HCT116 (cell line): ENCODE measurements around the gene CSF1R. TPM values are rescaled to one million over a fixed set of nuclear protein-coding genes. Genes with fewer than 3 reads are reported as not detected.

ENCODE experiments used
- ATAC-seq: fragments of 200-7000 bp; cut with Tn5 transposase; 2 replicates; pipeline ENCODE4 v1.9.1; 2020; ENCODE audit warnings: mild to moderate bottlenecking, moderate library complexity
- BruUV-seq: library from RNA; stranded (reverse); fragments of 400-500 nt; replicated peaks from 2 replicates; lab custom pipeline; 2021; lab: Mats Ljungman, UMichigan
- CTCF ChIA-PET: fragments of 300-600 bp; sonication (Branson Sonifier 250); formaldehyde crosslinking; loops from one replicate; lab custom pipeline; 2021; ENCODE audit warnings: antibody characterized with exemption; lab: Charles Lee
- POLR2A ChIA-PET: fragments of 300-600, 350-600 bp; sonication (Branson Sonifier 250); formaldehyde crosslinking; loops from one replicate; lab custom pipeline; 2021; ENCODE audit warnings: antibody characterized with exemption; lab: Charles Lee
- RAD21 ChIA-PET, 2 experiments: fragments of 300-600 bp; sonication (Branson Sonifier 250); formaldehyde crosslinking; loops; one replicate each; lab custom pipeline; 2023; ENCODE audit warnings: low total read pairs in 2 of 2; ENCODE audit not compliant: uncharacterized antibody in 2 of 2, unreplicated experiment in 2 of 2, low non-redundant PET in 1 of 2; lab: Charles Lee
- DNase-seq: peaks from one replicate; pipeline ENCODE4 v3.0.0-alpha.2; 2010; ENCODE audit warnings: low read depth, low spot score
- H2AFZ ChIP-seq: fragments of 200-600 bp; shearing (Covaris generic), sonication (generic); 2 replicates; pipeline ENCODE4 v1.6.1; 2017; ENCODE audit warnings: low read depth, mixed run types, mixed read lengths, antibody characterized with exemption, low read length; ENCODE audit not compliant: poor library complexity, severe bottlenecking
- H3K27ac ChIP-seq: 2 replicates; pipeline ENCODE4 v1.5.1; 2012; ENCODE audit warnings: low read depth, low read length
- H3K27me3 ChIP-seq: fragments of 200-600 bp; sonication (generic); 2 replicates; pipeline ENCODE4 v1.6.1; 2016; ENCODE audit warnings: mixed run types, low read length, mixed read lengths; ENCODE audit not compliant: insufficient read depth
- H3K36me3 ChIP-seq, 2 experiments: fragments of 200-500 bp in 1 of 2; fragments of 200-600 bp in 1 of 2; sonication (Bioruptor generic) in 1 of 2; sonication (generic) in 1 of 2; 2 replicates each; pipeline versions ENCODE4 v1.5.1 to v1.6.1; 2014 to 2016; ENCODE audit warnings: low read length in 2 of 2, inconsistent platforms in 1 of 2, mixed read lengths in 1 of 2, mixed run types in 1 of 2; ENCODE audit not compliant: insufficient read depth in 2 of 2, control insufficient read depth in 1 of 2
- H3K4me1 ChIP-seq, 2 experiments: fragments of 200-600 bp in 1 of 2; sonication (generic) in 1 of 2; 2 replicates each; pipeline versions ENCODE4 v1.5.1 to v1.6.1; 2012 to 2017; ENCODE audit warnings: low read length in 2 of 2, inconsistent platforms in 1 of 2, mild to moderate bottlenecking in 1 of 2, mixed read lengths in 1 of 2, mixed run types in 1 of 2, moderate library complexity in 1 of 2; ENCODE audit not compliant: insufficient read depth in 2 of 2, control insufficient read depth in 1 of 2
- H3K4me2 ChIP-seq: fragments of 200-600 bp; sonication (generic); 2 replicates; pipeline ENCODE4 v1.6.1; 2017; ENCODE audit warnings: mixed run types, low read length, mixed read lengths
- H3K4me3 ChIP-seq, 2 experiments: fragments of 200-600 bp in 1 of 2; sonication (generic) in 1 of 2; replicated peaks in 1 of 2; 2 replicates each; pipeline ENCODE4 v1.5.1; 2011 to 2016; ENCODE audit warnings: low read length in 2 of 2, control low read depth in 1 of 2, low read depth in 1 of 2, mild to moderate bottlenecking in 1 of 2, mixed read lengths in 1 of 2, mixed run types in 1 of 2
- H3K79me2 ChIP-seq: fragments of 200-600 bp; sonication (generic); 2 replicates; pipeline ENCODE4 v1.6.1; 2017; ENCODE audit warnings: mild to moderate bottlenecking, mixed run types, low read length, moderate library complexity, mixed read lengths; ENCODE audit not compliant: insufficient read depth
- H3K9ac ChIP-seq: fragments of 200-600 bp; sonication (generic); 2 replicates; pipeline ENCODE4 v1.6.1; 2016; ENCODE audit warnings: low read length, mixed read lengths
- H3K9me2 ChIP-seq: fragments of 200-600 bp; sonication (generic), shearing (Covaris generic); 2 replicates; pipeline ENCODE4 v1.6.1; 2017; ENCODE audit warnings: mixed run types, mild to moderate bottlenecking, moderate library complexity; ENCODE audit not compliant: insufficient read depth
- H3K9me3 ChIP-seq, 2 experiments: fragments of 200-500 bp in 1 of 2; fragments of 200-600 bp in 1 of 2; sonication (Bioruptor generic) in 1 of 2; sonication (generic) in 1 of 2; 2 replicates each; pipeline ENCODE4 v1.6.1; 2014 to 2017; ENCODE audit warnings: low read length in 2 of 2, mixed read lengths in 2 of 2, inconsistent platforms in 1 of 2, low read depth in 1 of 2, mild to moderate bottlenecking in 1 of 2, mixed run types in 1 of 2, moderate library complexity in 1 of 2; ENCODE audit not compliant: control insufficient read depth in 1 of 2, insufficient read depth in 1 of 2
- H4K20me1 ChIP-seq: fragments of 200-600 bp; sonication (generic), shearing (Covaris generic); 2 replicates; pipeline ENCODE4 v1.6.1; 2017; ENCODE audit warnings: mixed run types, mild to moderate bottlenecking, moderate library complexity; ENCODE audit not compliant: insufficient read depth
- CEBPB ChIP-seq: IDR thresholded peaks from 2 replicates; pipeline ENCODE4 v1.6.1; 2012; ENCODE audit warnings: low read depth
- EGR1 ChIP-seq: IDR thresholded peaks from 2 replicates; pipeline ENCODE4 v1.6.1; 2012; ENCODE audit warnings: low read depth
- EZH2 ChIP-seq: fragments of 200-600 bp; sonication (generic); IDR thresholded peaks from 2 replicates; pipeline ENCODE4 v1.6.1; 2017; ENCODE audit warnings: antibody characterized with exemption, mixed run types
- REST ChIP-seq: IDR thresholded peaks from 2 replicates; pipeline ENCODE4 v1.6.1; 2012; ENCODE audit warnings: low read depth
- TCF7L2 ChIP-seq: IDR thresholded peaks from 2 replicates; pipeline ENCODE4 v1.7.0; 2011; ENCODE audit warnings: borderline replicate concordance, inconsistent platforms; ENCODE audit not compliant: insufficient read depth, insufficient read length; ENCODE audit errors: extremely low read depth
- YY1 ChIP-seq: IDR thresholded peaks from 2 replicates; pipeline ENCODE4 v1.6.1; 2011; ENCODE audit warnings: low read length, low read depth, moderate library complexity, mild to moderate bottlenecking; ENCODE audit not compliant: insufficient replicate concordance; ENCODE audit errors: extremely low read depth
- ZNF274 ChIP-seq: fragments of 200-500 bp; sonication (Bioruptor generic); IDR thresholded peaks from 2 replicates; pipeline ENCODE4 v1.6.1; 2014; ENCODE audit warnings: mild to moderate bottlenecking, low read depth, low read length, inconsistent platforms
- intact Hi-C: fragments of 100-400 bp; cut with micrococcal nuclease; formaldehyde crosslinking; loops from 2 replicates; pipeline ENCODE4 v1.10.0; 2022
- total RNA-seq: library from RNA; stranded (reverse); gene quantifications from one replicate; pipeline ENCODE4 v1.2.1, GENCODE V29; 2021; ENCODE audit not compliant: unreplicated experiment
- TF ChIP-seq, protein P1 (sequence below), 3 experiments: fragments of 200-600 bp in 1 of 3; sonication (generic) in 1 of 3; IDR thresholded peaks in 2 of 3; conservative IDR thresholded peaks in 1 of 3; 2 replicates each; pipeline ENCODE4 v1.5.1; 2012 to 2017; ENCODE audit warnings: low read depth in 2 of 3, low read length in 2 of 3, antibody characterized with exemption in 1 of 3, borderline replicate concordance in 1 of 3, control low read depth in 1 of 3, mild to moderate bottlenecking in 1 of 3, mixed read lengths in 1 of 3, mixed run types in 1 of 3, moderate library complexity in 1 of 3; ENCODE audit not compliant: insufficient read depth in 1 of 3

The CSF1R gene
- total RNA-seq, 1 experiment from 2014 or later, result 0.17 TPM

GRCh38 chr5:150057511-150057910, 28.8 kb downstream of the CSF1R start:
- Histone ChIP-seq H3K79me2 (no peaks in the 10 kb centered on the region), H3K27ac (no peak overlapping the region), H3K4me2 (no peak overlapping the region)
- no peak for TF ChIP-seq YY1
- TF ChIP-seq EZH2, result no peak
- no peak for TF ChIP-seq REST
- no peak for TF ChIP-seq ZNF274
- TF ChIP-seq, protein P1, sequence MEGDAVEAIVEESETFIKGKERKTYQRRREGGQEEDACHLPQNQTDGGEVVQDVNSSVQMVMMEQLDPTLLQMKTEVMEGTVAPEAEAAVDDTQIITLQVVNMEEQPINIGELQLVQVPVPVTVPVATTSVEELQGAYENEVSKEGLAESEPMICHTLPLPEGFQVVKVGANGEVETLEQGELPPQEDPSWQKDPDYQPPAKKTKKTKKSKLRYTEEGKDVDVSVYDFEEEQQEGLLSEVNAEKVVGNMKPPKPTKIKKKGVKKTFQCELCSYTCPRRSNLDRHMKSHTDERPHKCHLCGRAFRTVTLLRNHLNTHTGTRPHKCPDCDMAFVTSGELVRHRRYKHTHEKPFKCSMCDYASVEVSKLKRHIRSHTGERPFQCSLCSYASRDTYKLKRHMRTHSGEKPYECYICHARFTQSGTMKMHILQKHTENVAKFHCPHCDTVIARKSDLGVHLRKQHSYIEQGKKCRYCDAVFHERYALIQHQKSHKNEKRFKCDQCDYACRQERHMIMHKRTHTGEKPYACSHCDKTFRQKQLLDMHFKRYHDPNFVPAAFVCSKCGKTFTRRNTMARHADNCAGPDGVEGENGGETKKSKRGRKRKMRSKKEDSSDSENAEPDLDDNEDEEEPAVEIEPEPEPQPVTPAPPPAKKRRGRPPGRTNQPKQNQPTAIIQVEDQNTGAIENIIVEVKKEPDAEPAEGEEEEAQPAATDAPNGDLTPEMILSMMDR (IDR thresholded peaks at IDR 0.05 in 2 of 3, conservative IDR thresholded peaks at IDR 0.05 in 1 of 3; ENCODE audit: borderline replicate concordance in 1 of 3, insufficient read depth in 1 of 3, low read depth in 2 of 3, low read length in 2 of 3), result no peak
- TF ChIP-seq TCF7L2, result no peak
- TF ChIP-seq CEBPB, result no peak
- no peak for TF ChIP-seq EGR1
- TF ChIP-seq, all 23 proteins: peak for 0
- H3K36me3 ChIP-seq, result peaks cover 4 to 6% of the 10 kb centered on the region in 2 experiments; a peak in 2 of 4 replicates
- no peak overlapping the region for H2AFZ ChIP-seq
- no peaks in the 10 kb centered on the region for H4K20me1 ChIP-seq
- no peaks in the 10 kb centered on the region for H3K27me3 ChIP-seq
- peaks cover 0 to 16% of the 10 kb centered on the region in 2 experiments; a peak in 2 of 4 replicates for H3K4me1 ChIP-seq
- no peaks in the 10 kb centered on the region for H3K9me3 ChIP-seq
- DNase-seq (no peak), ATAC-seq (no peak)
- POLR2A ChIA-PET, result no interaction called here
- RAD21 ChIA-PET, result no interaction called here
- CTCF ChIA-PET, result interaction anchor here (0.6 kb wide), 1 partner anchor 390 kb away, joined by 3 read pairs; no protein-coding TSS in a partner anchor
- intact Hi-C loops, result no loop called here
- BruUV-seq, result no TSS peak
- H3K4me3 ChIP-seq, result no peak overlapping the region
- H3K9ac ChIP-seq, result no peak overlapping the region
- H3K9me2 ChIP-seq, result no peaks in the 10 kb centered on the region
